Raji (cell line): ENCODE data around the gene BTBD19.

Experiments used
- POLR2A ChIP-seq: IDR thresholded peaks from 2 replicates; pipeline ENCODE4 v1.6.1; 2011; ENCODE audit warnings: low read depth, low read length, control low read depth; ENCODE audit not compliant: insufficient read depth

The BTBD19 gene

GRCh38 chr1:44785501-44786137 lies 22.7 kb upstream of the BTBD19 start:
- no peak for TF ChIP-seq POLR2A

- 0 out of 2 replicates have a peak, but pooled peaks have one; percentile 29 for TF ChIP-seq POLR2A
These were observed 22.0 kb upstream of the BTBD19 start for GRCh38 chr1:44786138-44786840.

DNA sequence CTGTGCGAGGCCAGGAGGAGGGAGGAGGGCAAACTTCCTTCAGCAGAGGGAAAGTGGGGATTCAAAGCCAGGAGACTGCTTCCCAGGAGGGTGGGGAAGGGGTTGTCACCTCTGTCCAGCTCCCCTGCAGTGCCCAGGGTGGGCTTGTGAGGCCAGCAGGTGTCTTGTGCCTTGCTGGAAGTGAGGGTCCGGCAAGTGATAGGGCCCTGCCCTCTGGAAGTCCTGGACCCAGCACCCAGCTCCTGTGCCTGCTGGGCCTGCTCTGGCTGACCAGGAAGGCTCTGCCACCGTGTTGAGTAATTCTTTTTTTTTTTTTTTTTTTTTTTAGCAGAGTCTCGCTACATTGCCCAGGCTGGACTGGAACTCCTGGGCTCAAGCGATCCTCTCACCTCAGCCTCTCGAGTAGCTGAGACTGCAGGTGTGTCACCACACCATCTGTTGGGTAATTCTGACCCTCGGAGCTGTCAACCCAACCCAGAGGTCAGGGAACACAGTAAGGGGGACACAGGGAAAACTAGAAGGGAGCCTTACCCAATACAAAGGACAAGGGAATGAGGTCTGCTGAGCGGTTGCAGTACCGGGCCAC lies 21.4 kb upstream of the BTBD19 start:
- no peak for TF ChIP-seq POLR2A

GRCh38 chr1:44787506-44787905 lies 20.8 kb upstream of the BTBD19 start:
- TF ChIP-seq POLR2A, result no peak

GRCh38 chr1:44788120-44788860 lies 20.0 kb upstream of the BTBD19 start, which contains the start of gene BEST4:
TSS of gene BEST4 (minus strand) at chr1:44788170. CDS start at chr1:44787705, 465 bp downstream.
- no peak for TF ChIP-seq POLR2A

- TF ChIP-seq POLR2A, result no peak
These were observed 17.1 kb upstream of the BTBD19 start for GRCh38 chr1:44790968-44791801.

DNA sequence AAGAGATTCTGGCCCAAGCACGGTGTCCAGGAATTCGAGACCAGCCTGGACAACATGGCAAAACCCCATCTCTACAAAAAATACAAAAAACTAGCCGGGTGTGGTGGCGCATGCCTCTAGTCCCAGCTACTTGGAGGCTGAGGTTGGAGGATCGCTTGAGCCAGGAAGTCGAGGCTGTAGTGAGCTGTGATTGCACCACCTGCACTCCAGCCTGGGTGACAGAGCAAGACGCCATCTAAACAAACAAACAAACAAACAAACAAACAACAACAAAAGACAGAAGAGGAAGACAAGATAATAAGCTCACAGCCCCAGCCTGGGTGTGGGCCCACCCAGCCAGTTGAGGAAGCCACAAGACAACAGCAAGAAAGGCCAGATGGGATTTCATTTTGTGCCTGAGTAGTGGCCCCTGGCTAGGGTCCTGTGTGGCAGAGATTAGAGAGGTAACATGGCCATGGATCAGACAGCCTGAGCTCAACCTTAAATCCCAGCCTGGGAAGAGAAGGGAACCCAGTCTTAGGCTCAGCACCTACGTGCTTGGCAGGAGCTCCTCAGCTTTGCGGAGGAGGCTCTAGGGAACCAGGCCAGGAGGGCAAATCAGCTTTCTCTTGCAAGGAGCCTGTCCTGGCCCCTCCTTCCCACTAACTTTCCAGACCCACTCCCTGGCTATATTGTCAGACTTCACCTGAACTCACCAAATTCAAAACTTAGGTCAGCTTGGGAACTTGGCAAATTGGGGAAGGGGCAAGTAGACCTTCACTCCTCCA lies 15.4 kb upstream of the BTBD19 start:
- TF ChIP-seq POLR2A, result no peak

- TF ChIP-seq POLR2A, result no peak
These were observed 9.6 kb upstream of the BTBD19 start for GRCh38 chr1:44798481-44799365.

DNA sequence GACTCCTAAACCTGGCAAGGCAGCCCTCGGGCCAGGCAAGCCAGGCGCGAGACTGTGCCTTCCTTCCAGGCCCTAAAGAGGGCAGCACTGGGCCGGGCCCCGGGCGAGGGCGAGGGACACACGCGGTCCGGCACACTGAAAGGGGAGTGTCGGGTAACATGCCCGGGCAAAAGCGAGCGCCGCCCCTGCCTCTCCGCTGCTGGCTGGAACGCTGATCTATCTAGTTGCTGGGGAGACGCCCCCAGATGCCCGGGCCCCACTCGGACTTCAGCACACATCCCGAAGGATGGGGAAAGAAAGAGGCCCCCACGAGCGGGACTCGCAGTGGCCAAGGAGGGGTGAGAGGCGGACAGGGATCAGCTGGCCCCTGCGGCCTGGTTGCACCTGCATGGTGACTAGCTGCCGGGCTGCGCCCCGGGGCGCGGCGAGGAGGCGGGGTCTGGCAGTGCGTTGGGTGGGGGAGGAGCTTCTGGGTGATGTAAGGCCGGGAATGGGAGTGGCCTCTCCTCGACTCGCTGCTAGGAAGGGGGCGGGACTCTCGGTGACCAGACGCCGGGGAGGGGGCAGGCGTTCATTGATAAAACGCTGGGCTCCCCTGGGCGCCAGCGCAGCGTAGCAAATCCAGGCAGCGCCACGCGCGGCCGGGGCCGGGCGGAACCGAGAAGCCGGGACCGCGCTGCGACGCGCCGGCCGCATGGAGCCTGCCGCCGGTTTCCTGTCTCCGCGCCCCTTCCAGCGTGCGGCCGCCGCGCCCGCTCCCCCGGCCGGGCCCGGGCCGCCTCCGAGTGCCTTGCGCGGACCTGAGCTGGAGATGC lies 8.3 kb upstream of the BTBD19 start, which contains the start of gene PLK3:
TSS of gene PLK3 (plus strand) at position 608 of the 815 bp plus-strand sequence. CDS start at position 695, 87 bp downstream.
- peak; percentile 96 for TF ChIP-seq POLR2A

DNA sequence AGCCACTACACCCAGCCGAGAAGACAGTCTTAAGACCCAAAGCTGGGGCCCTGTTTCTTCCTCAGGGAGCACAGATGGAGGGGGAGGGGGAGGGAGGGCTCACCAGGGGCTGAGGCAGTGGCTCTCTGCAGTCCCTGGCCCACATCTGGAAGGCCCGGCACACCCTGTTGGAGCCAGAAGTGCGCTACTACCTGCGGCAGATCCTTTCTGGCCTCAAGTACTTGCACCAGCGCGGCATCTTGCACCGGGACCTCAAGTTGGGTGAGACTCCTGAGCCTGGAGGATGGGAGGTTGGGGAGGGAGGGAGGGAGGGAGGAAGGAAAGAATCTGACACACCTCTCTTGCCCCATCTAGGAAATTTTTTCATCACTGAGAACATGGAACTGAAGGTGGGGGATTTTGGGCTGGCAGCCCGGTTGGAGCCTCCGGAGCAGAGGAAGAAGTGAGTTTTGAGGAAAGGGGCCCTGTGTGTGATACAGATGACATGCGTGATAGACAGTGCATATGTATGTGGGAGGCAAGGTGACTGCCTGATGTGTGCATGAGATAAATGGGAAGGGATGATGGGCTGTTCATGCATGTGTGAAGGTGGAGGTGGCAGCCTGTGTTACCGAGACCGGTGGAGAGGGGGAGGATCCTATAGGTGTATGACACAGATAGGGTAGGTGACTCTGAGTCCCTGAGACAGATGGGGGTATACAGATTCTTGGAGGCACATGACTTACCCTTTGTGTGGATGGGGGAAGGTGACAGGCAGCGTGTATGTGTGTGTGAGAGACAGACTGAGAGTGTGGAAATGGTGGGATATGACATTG lies 6.6 kb upstream of the BTBD19 start:
- no peak for TF ChIP-seq POLR2A
